ENCODE data around the gene INPP4A.
"Not testable (repeated sequence)": the region's sequence is repeated elsewhere in the genome, so short reads cannot be mapped to it uniquely, and the experiment has no call there.

INPP4A gene

GRCh38 chr2:98444436-98445176 lies at the start of gene INPP4A:
INPP4A (plus strand) TSS chr2:98444858; CDS start chr2:98520049, 75,191 bp downstream.
- H3K36me3 ChIP-seq (ENCODE audit: insufficient read depth, low read length) = no peaks in the 10 kb centered on the region
- peaks cover 17% of the 10 kb centered on the region for H3K4me1 ChIP-seq (ENCODE audit: insufficient read depth, low read length)
- peak within 1 kb of the TSS; percentile 85 for H3K27ac ChIP-seq (ENCODE audit: low read depth, low read length)
- H3K27me3 ChIP-seq (ENCODE audit: control insufficient read depth in 1 of 2, insufficient read depth in 2 of 2, low read length in 2 of 2) = no peaks in the 10 kb centered on the region
- H3K4me3 ChIP-seq (ENCODE audit: low read depth in 1 of 2, low read length in 2 of 2) = peak within 1 kb of the TSS; percentile 76 to 91
- H3K9ac ChIP-seq (ENCODE audit: low read length) = peak within 1 kb of the TSS; percentile 32
- no peaks in the 10 kb centered on the region for H3K9me3 ChIP-seq (ENCODE audit: low read length)

DNA sequence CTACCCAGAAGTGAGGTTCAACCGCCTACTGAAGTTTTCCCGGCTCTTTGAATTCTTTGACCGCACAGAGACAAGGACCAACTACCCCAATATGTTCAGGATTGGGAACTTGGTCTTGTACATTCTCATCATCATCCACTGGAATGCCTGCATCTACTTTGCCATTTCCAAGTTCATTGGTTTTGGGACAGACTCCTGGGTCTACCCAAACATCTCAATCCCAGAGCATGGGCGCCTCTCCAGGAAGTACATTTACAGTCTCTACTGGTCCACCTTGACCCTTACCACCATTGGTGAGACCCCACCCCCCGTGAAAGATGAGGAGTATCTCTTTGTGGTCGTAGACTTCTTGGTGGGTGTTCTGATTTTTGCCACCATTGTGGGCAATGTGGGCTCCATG lies 48.7 kb upstream of the INPP4A start:
- no peak overlapping the region for H3K9ac ChIP-seq (ENCODE audit: low read length)
- no peak overlapping the region for H3K4me3 ChIP-seq (ENCODE audit: low read depth in 1 of 2, low read length in 2 of 2)
- H3K4me1 ChIP-seq (ENCODE audit: insufficient read depth, low read length) = no peaks in the 10 kb centered on the region
- no peaks in the 10 kb centered on the region for H3K9me3 ChIP-seq (ENCODE audit: low read length)
- no peak overlapping the region for H3K27ac ChIP-seq (ENCODE audit: low read depth, low read length)
- no peaks in the 10 kb centered on the region for H3K36me3 ChIP-seq (ENCODE audit: insufficient read depth, low read length)
- H3K27me3 ChIP-seq (ENCODE audit: control insufficient read depth in 1 of 2, insufficient read depth in 2 of 2, low read length in 2 of 2) = no peaks in the 10 kb centered on the region

DNA sequence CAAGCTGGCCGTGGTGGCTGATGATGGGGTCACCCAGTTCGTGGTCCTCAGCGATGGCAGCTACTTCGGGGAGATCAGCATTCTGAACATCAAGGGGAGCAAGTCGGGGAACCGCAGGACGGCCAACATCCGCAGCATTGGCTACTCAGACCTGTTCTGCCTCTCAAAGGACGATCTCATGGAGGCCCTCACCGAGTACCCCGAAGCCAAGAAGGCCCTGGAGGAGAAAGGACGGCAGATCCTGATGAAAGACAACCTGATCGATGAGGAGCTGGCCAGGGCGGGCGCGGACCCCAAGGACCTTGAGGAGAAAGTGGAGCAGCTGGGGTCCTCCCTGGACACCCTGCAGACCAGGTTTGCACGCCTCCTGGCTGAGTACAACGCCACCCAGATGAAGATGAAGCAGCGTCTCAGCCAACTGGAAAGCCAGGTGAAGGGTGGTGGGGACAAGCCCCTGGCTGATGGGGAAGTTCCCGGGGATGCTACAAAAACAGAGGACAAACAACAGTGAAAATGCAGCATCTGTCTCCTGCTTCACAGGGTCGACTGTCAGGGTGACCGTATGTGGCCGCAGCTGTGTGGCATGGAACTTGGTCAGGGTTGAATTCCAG lies 47.8 kb upstream of the INPP4A start:
- no peak overlapping the region for H3K9ac ChIP-seq (ENCODE audit: low read length)
- no peaks in the 10 kb centered on the region for H3K9me3 ChIP-seq (ENCODE audit: low read length)
- no peaks in the 10 kb centered on the region for H3K4me1 ChIP-seq (ENCODE audit: insufficient read depth, low read length)
- no peaks in the 10 kb centered on the region for H3K27me3 ChIP-seq (ENCODE audit: control insufficient read depth in 1 of 2, insufficient read depth in 2 of 2, low read length in 2 of 2)
- H3K4me3 ChIP-seq (ENCODE audit: low read depth in 1 of 2, low read length in 2 of 2) = no peak overlapping the region
- H3K36me3 ChIP-seq (ENCODE audit: insufficient read depth, low read length) = no peaks in the 10 kb centered on the region
- H3K27ac ChIP-seq (ENCODE audit: low read depth, low read length) = no peak overlapping the region

DNA sequence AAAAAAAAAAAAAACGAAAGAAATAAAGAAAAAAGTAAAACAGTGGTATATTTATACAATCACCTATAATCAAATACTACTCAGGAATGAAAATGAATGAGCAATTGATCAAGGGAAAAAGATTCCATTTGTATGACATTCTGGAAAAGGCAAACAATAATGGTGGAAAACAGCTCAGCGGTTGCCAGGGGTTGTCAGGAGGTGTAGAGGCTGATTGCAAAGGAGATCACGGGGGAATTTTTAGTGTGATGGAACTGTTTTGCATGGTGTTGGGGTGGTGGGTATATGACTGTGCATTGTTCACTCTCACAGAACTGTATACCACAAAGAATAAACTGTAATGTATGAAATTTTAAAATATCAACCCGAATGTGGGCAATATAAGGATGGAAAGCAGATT lies 45.5 kb upstream of the INPP4A start:
- Histone ChIP-seq H3K9ac (ENCODE audit: low read length) (no peak overlapping the region), H3K4me3 (ENCODE audit: low read depth in 1 of 2, low read length in 2 of 2) (no peak overlapping the region), H3K27ac (ENCODE audit: low read depth, low read length) (no peak overlapping the region), H3K4me1 (ENCODE audit: insufficient read depth, low read length) (no peaks in the 10 kb centered on the region), H3K36me3 (ENCODE audit: insufficient read depth, low read length) (no peaks in the 10 kb centered on the region), H3K27me3 (ENCODE audit: control insufficient read depth in 1 of 2, insufficient read depth in 2 of 2, low read length in 2 of 2) (no peaks in the 10 kb centered on the region), H3K9me3 (ENCODE audit: low read length) (no peaks in the 10 kb centered on the region)

GRCh38 chr2:98403878-98404277 lies 40.8 kb upstream of the INPP4A start:
- H3K27me3 ChIP-seq (ENCODE audit: control insufficient read depth in 1 of 2, insufficient read depth in 2 of 2, low read length in 2 of 2) = no peaks in the 10 kb centered on the region
- H3K9me3 ChIP-seq (ENCODE audit: low read length) = no peaks in the 10 kb centered on the region
- no peaks in the 10 kb centered on the region for H3K4me1 ChIP-seq (ENCODE audit: insufficient read depth, low read length)
- H3K9ac ChIP-seq (ENCODE audit: low read length) = no peak overlapping the region
- H3K36me3 ChIP-seq (ENCODE audit: insufficient read depth, low read length) = no peaks in the 10 kb centered on the region
- H3K27ac ChIP-seq (ENCODE audit: low read depth, low read length) = no peak overlapping the region
- no peak overlapping the region for H3K4me3 ChIP-seq (ENCODE audit: low read depth in 1 of 2, low read length in 2 of 2)

DNA sequence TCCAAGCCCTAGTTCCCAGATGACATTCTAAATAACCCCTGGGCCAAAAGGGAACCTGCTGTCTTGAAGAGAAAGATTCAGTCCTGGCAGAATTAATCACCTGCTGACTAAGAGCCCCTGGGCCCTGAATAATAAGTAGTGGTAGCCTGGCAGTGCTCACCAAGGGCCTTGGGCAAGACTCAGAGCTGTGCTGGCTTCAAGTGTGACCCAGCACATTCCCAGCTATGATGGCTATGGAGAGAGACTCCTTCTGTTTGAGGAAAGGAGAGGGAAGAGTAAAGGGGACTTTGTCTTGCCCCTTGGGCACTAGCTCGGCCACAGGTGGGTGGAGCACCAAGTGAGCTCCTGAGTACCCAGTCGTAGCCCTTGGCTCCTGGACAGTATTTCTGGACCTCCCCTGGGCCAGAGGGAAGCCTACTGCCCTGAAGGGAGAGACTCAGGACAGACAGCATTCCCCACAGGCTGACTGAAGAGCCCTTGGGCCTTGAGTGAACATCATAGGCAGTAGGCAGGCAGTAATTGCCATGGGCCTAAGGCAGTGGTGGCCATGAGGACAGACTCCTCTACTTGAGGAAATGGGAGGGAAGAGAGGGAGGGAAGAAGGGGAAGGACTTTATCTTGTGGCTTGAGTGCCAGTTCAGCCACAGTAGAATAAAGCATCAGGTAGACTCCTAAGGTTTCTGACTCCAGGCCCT lies 40.0 kb upstream of the INPP4A start:
- Histone ChIP-seq H3K36me3 (ENCODE audit: insufficient read depth, low read length) (no peaks in the 10 kb centered on the region), H3K4me3 (ENCODE audit: low read depth in 1 of 2, low read length in 2 of 2) (no peak overlapping the region), H3K9me3 (ENCODE audit: low read length) (no peaks in the 10 kb centered on the region), H3K9ac (ENCODE audit: low read length) (no peak overlapping the region), H3K4me1 (ENCODE audit: insufficient read depth, low read length) (no peaks in the 10 kb centered on the region), H3K27ac (ENCODE audit: low read depth, low read length) (no peak overlapping the region), H3K27me3 (ENCODE audit: control insufficient read depth in 1 of 2, insufficient read depth in 2 of 2, low read length in 2 of 2) (no peaks in the 10 kb centered on the region)

GRCh38 chr2:98405301-98405700 lies 39.4 kb upstream of the INPP4A start:
- no peaks in the 10 kb centered on the region for H3K27me3 ChIP-seq (ENCODE audit: control insufficient read depth in 1 of 2, insufficient read depth in 2 of 2, low read length in 2 of 2)
- no peak overlapping the region for H3K4me3 ChIP-seq (ENCODE audit: low read depth in 1 of 2, low read length in 2 of 2)
- no peak overlapping the region for H3K27ac ChIP-seq (ENCODE audit: low read depth, low read length)
- H3K4me1 ChIP-seq (ENCODE audit: insufficient read depth, low read length) = no peaks in the 10 kb centered on the region
- no peaks in the 10 kb centered on the region for H3K36me3 ChIP-seq (ENCODE audit: insufficient read depth, low read length)
- H3K9ac ChIP-seq (ENCODE audit: low read length) = no peak overlapping the region
- H3K9me3 ChIP-seq (ENCODE audit: low read length) = no peaks in the 10 kb centered on the region

GRCh38 chr2:98408155-98408554 lies 36.5 kb upstream of the INPP4A start:
- no peak overlapping the region for H3K4me3 ChIP-seq (ENCODE audit: low read depth in 1 of 2, low read length in 2 of 2)
- H3K27me3 ChIP-seq (ENCODE audit: control insufficient read depth in 1 of 2, insufficient read depth in 2 of 2, low read length in 2 of 2) = no peaks in the 10 kb centered on the region
- no peaks in the 10 kb centered on the region for H3K36me3 ChIP-seq (ENCODE audit: insufficient read depth, low read length)

GRCh38 chr2:98412751-98413458 lies 31.8 kb upstream of the INPP4A start:
- H3K36me3 ChIP-seq (ENCODE audit: insufficient read depth, low read length) = no peaks in the 10 kb centered on the region
- H3K9me3 ChIP-seq (ENCODE audit: low read length) = no peaks in the 10 kb centered on the region
- no peaks in the 10 kb centered on the region for H3K4me1 ChIP-seq (ENCODE audit: insufficient read depth, low read length)
- H3K4me3 ChIP-seq (ENCODE audit: low read depth in 1 of 2, low read length in 2 of 2) = no peak overlapping the region
- no peak overlapping the region for H3K9ac ChIP-seq (ENCODE audit: low read length)
- no peaks in the 10 kb centered on the region for H3K27me3 ChIP-seq (ENCODE audit: control insufficient read depth in 1 of 2, insufficient read depth in 2 of 2, low read length in 2 of 2)
- no peak overlapping the region for H3K27ac ChIP-seq (ENCODE audit: low read depth, low read length)

More at GRCh38 chr2:98408155-98408554, 36.5 kb upstream of the INPP4A start:
- no peak overlapping the region for H3K27ac ChIP-seq (ENCODE audit: low read depth, low read length)
- H3K4me1 ChIP-seq (ENCODE audit: insufficient read depth, low read length) = no peaks in the 10 kb centered on the region
- H3K9me3 ChIP-seq (ENCODE audit: low read length) = no peaks in the 10 kb centered on the region
- H3K9ac ChIP-seq (ENCODE audit: low read length) = no peak overlapping the region

GRCh38 chr2:98414246-98414645 lies 30.4 kb upstream of the INPP4A start:
- not testable (repeated sequence) for H3K4me3 ChIP-seq (ENCODE audit: low read depth in 1 of 2, low read length in 2 of 2); H3K27me3 ChIP-seq (ENCODE audit: control insufficient read depth in 1 of 2, insufficient read depth in 2 of 2, low read length in 2 of 2); H3K9me3 ChIP-seq (ENCODE audit: low read length); H3K36me3 ChIP-seq (ENCODE audit: insufficient read depth, low read length); H3K4me1 ChIP-seq (ENCODE audit: insufficient read depth, low read length); H3K27ac ChIP-seq (ENCODE audit: low read depth, low read length); H3K9ac ChIP-seq (ENCODE audit: low read length)

- H3K4me1 ChIP-seq (ENCODE audit: insufficient read depth, low read length); H3K9me3 ChIP-seq (ENCODE audit: low read length); H3K9ac ChIP-seq (ENCODE audit: low read length); H3K27me3 ChIP-seq (ENCODE audit: control insufficient read depth in 1 of 2, insufficient read depth in 2 of 2, low read length in 2 of 2); H3K4me3 ChIP-seq (ENCODE audit: low read depth in 1 of 2, low read length in 2 of 2); H3K27ac ChIP-seq (ENCODE audit: low read depth, low read length); H3K36me3 ChIP-seq (ENCODE audit: insufficient read depth, low read length): not testable (repeated sequence)
These were observed 28.9 kb upstream of the INPP4A start for GRCh38 chr2:98415719-98416248.

All from muscle layer of colon (tissue), 2 donors.